K562 treated with DMSO at 1 percent for 12 hours (cell line): ENCODE results near the gene NOC4L. TPM values are rescaled to one million over a fixed set of nuclear protein-coding genes. Genes with fewer than 3 reads are reported as not detected.

Experiments
- total RNA-seq: library from RNA; unstranded; fragments of 300-600 nt; gene quantifications from 2 replicates; pipeline ENCODE4 v1.2.3, GENCODE V29; 2022; ENCODE audit not compliant: insufficient read depth

NOC4L gene
- total RNA-seq = 36.9 and 40.7 TPM in 2 replicates

DNA sequence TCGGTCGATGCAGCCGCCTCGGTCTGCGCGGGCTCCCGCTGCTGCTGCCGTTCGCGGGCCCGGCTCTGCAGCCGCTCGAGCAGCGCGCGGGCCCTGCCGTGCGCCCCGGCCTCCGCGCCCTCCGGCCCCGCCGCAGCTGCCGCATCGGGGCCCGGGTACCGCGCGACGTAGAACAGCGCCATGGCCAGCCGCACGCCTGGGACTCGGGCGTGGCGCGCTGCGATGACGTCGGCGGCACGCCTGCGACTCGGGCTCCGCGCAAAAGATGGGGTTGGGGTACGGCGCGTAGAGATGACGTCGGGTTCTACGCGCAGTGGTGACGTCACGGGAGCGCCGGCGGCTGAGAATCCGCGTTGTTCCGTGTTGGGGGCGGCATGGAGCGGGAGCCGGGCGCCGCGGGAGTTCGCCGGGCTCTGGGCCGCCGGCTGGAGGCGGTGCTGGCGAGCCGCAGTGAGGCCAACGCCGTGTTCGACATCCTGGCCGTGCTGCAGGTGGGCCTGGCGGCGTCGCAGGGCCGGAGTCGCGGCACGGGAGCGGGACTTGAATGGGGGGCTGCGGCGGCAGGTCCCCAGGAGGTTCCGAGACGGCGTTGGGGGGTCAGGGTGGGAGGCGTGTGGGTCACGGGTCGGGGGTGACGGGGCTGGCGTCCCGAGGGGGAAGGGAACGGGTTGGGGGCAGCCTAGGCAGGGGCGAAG is at the start of gene NOC4L, which contains the start of gene DDX51:
Gene NOC4L (plus strand): TSS at position 343 of the 695 bp plus-strand sequence. CDS start 32 bp downstream, at position 375.
Gene DDX51 (minus strand): TSS at position 205 of the 695 bp plus-strand sequence. CDS start 23 bp downstream, at position 182.

Other genes with a start within 250 kb of the NOC4L start
- 21.4 and 53.0 TPM in 2 replicates for gene ULK1, start 249.8 kb upstream of the NOC4L start, total RNA-seq
- 17.3 and 20.5 TPM in 2 replicates for gene PUS1, start 215.2 kb upstream of the NOC4L start, total RNA-seq
- 12.5 and 53.4 TPM in 2 replicates for gene EP400, start 194.5 kb upstream of the NOC4L start, total RNA-seq
- gene DDX51, start 138 bp upstream of the NOC4L start, total RNA-seq = 4.1 and 11.5 TPM in 2 replicates
- gene GALNT9, start 185.1 kb downstream of the NOC4L start, total RNA-seq = not detected in 2 replicates